ENCODE results near the gene ELOVL7. TPM values are rescaled to one million over a fixed set of nuclear protein-coding genes. Genes with fewer than 3 reads are reported as not detected.

The ELOVL7 gene
- polyA plus RNA-seq, 2 of the 4 experiments (the other 2 are of a cell fraction) = 8.3 to 12.3 TPM

DNA sequence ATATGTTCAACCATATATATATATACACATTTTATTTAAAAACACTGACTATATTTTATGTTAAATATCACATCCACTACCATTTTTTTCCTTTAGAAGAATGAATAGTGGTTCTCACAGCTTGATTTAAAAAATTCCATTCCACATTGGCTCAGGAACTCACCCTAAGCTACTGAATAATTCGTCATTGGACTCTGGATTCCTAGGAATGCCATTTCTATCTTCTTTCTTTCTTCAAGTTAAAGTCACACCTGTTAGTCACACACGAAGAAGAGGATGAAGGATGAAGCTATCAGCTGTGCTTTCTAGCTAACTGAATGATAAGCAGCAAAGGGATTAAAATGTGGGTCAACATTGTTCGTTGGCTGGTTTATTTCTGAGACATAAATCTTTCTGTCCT lies 7.9 kb downstream of the ELOVL7 start:
- Histone ChIP-seq H3K9me3 (no peaks in the 10 kb centered on the region), H3K4me3 (no peak overlapping the region), H3K27ac (no peak overlapping the region), H3K4me1 (peaks cover 14% of the 10 kb centered on the region), H3K4me2 (peak overlapping the region; percentile 11; the same call in 1 of the 3 replicates)
- WGBS (ENCODE audit: missing lambda C conversion rate) = 48% methylated on average over 3 of the region's 3 CpGs
- ATAC-seq = no peak
- DNase-seq (ENCODE audit: low read depth in 1 of 2, low spot score in 1 of 2) = no peak
- no peak for FAIRE-seq
- CTCF ChIA-PET = no interaction called here
- POLR2A ChIA-PET = no interaction called here
- TF ChIP-seq, protein P1, sequence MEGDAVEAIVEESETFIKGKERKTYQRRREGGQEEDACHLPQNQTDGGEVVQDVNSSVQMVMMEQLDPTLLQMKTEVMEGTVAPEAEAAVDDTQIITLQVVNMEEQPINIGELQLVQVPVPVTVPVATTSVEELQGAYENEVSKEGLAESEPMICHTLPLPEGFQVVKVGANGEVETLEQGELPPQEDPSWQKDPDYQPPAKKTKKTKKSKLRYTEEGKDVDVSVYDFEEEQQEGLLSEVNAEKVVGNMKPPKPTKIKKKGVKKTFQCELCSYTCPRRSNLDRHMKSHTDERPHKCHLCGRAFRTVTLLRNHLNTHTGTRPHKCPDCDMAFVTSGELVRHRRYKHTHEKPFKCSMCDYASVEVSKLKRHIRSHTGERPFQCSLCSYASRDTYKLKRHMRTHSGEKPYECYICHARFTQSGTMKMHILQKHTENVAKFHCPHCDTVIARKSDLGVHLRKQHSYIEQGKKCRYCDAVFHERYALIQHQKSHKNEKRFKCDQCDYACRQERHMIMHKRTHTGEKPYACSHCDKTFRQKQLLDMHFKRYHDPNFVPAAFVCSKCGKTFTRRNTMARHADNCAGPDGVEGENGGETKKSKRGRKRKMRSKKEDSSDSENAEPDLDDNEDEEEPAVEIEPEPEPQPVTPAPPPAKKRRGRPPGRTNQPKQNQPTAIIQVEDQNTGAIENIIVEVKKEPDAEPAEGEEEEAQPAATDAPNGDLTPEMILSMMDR (IDR thresholded peaks at IDR 0.05) = no peak
- TF ChIP-seq HOXA7 (CRISPR knock-in tag; IDR thresholded peaks at IDR 0.05) = no peak
- TF ChIP-seq MAZ (IDR thresholded peaks at IDR 0.05; ENCODE audit: borderline replicate concordance, low read depth, low read length) = no peak
- no peak for TF ChIP-seq HDAC2 (IDR thresholded peaks at IDR 0.05)
- no peak for TF ChIP-seq NFE2L2 (conservative IDR thresholded peaks at IDR 0.05; ENCODE audit: low read length)
- no peak for TF ChIP-seq KDM5A (IDR thresholded peaks at IDR 0.05)
- no peak for TF ChIP-seq TFCP2L1 (CRISPR knock-in tag; IDR thresholded peaks at IDR 0.05)
- TF ChIP-seq NPAS2 (CRISPR knock-in tag; IDR thresholded peaks at IDR 0.05; ENCODE audit: borderline replicate concordance) = no peak
- TF ChIP-seq, protein P2, sequence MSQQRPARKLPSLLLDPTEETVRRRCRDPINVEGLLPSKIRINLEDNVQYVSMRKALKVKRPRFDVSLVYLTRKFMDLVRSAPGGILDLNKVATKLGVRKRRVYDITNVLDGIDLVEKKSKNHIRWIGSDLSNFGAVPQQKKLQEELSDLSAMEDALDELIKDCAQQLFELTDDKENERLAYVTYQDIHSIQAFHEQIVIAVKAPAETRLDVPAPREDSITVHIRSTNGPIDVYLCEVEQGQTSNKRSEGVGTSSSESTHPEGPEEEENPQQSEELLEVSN (IDR thresholded peaks at IDR 0.05; ENCODE audit: borderline replicate concordance, low read depth) = no peak
- TF ChIP-seq, protein P3, sequence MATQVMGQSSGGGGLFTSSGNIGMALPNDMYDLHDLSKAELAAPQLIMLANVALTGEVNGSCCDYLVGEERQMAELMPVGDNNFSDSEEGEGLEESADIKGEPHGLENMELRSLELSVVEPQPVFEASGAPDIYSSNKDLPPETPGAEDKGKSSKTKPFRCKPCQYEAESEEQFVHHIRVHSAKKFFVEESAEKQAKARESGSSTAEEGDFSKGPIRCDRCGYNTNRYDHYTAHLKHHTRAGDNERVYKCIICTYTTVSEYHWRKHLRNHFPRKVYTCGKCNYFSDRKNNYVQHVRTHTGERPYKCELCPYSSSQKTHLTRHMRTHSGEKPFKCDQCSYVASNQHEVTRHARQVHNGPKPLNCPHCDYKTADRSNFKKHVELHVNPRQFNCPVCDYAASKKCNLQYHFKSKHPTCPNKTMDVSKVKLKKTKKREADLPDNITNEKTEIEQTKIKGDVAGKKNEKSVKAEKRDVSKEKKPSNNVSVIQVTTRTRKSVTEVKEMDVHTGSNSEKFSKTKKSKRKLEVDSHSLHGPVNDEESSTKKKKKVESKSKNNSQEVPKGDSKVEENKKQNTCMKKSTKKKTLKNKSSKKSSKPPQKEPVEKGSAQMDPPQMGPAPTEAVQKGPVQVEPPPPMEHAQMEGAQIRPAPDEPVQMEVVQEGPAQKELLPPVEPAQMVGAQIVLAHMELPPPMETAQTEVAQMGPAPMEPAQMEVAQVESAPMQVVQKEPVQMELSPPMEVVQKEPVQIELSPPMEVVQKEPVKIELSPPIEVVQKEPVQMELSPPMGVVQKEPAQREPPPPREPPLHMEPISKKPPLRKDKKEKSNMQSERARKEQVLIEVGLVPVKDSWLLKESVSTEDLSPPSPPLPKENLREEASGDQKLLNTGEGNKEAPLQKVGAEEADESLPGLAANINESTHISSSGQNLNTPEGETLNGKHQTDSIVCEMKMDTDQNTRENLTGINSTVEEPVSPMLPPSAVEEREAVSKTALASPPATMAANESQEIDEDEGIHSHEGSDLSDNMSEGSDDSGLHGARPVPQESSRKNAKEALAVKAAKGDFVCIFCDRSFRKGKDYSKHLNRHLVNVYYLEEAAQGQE (IDR thresholded peaks at IDR 0.05) = no peak
- TF ChIP-seq KDM1A (IDR thresholded peaks at IDR 0.05; ENCODE audit: low read depth) = no peak
- TF ChIP-seq JUNB (IDR thresholded peaks at IDR 0.05) = no peak
- no peak for TF ChIP-seq EHMT2 (IDR thresholded peaks at IDR 0.05; ENCODE audit: low read depth)
- no peak for TF ChIP-seq CEBPB (IDR thresholded peaks at IDR 0.05)
- TF ChIP-seq EHF (CRISPR knock-in tag; IDR thresholded peaks at IDR 0.05) = no peak
- TF ChIP-seq MYC (IDR thresholded peaks at IDR 0.05; ENCODE audit: borderline replicate concordance, low read length) = no peak
- no peak for TF ChIP-seq HEYL (CRISPR knock-in tag; IDR thresholded peaks at IDR 0.05)
- TF ChIP-seq NR3C1 (IDR thresholded peaks at IDR 0.05) = no peak
- no peak for TF ChIP-seq FOSL2 (IDR thresholded peaks at IDR 0.05)
- TF ChIP-seq FOSL2 (CRISPR knock-in tag; IDR thresholded peaks at IDR 0.05) = no peak

DNA sequence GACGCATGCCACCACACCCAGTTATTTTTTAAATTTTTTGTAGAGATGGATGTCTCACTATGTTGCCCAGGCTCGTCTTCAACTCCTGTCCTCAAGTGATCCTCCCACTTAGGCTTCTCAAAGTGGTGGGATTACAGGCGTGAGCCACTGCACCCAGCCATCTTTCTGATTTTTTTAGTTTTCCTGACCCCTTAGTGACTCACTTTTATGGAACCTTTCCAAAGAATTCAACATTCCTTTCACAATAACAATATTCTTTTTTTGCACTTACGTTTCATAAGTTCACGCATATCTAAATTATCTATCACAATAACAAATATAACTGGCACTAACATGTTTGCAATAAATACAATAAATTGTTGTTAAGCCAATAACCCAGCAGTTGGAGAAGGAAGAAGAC lies 8.5 kb downstream of the ELOVL7 start:
- WGBS (ENCODE audit: missing lambda C conversion rate) = 63% methylated on average over 5 of the region's 5 CpGs
- ATAC-seq = no peak
- peak; percentile 65 for FAIRE-seq
- TF ChIP-seq KDM5A (IDR thresholded peaks at IDR 0.05) (no peak), KDM1A (IDR thresholded peaks at IDR 0.05; ENCODE audit: low read depth) (no peak), JUN (IDR thresholded peaks at IDR 0.05) (no peak), HES2 (IDR thresholded peaks at IDR 0.05) (no peak), HEYL (CRISPR knock-in tag; IDR thresholded peaks at IDR 0.05) (no peak), EP300 (IDR thresholded peaks at IDR 0.05) (no peak), BHLHE40 (IDR thresholded peaks at IDR 0.05; ENCODE audit: low read depth, low read length) (no peak), FOSL2 (IDR thresholded peaks at IDR 0.05) (no peak), FOSL2 (CRISPR knock-in tag; IDR thresholded peaks at IDR 0.05) (no peak), TP53 (CRISPR knock-in tag; IDR thresholded peaks at IDR 0.05) (no peak), RAD21 (conservative IDR thresholded peaks at IDR 0.05 in 1 of 2, IDR thresholded peaks at IDR 0.05 in 1 of 2) (no peak)
- TF ChIP-seq, protein P4, sequence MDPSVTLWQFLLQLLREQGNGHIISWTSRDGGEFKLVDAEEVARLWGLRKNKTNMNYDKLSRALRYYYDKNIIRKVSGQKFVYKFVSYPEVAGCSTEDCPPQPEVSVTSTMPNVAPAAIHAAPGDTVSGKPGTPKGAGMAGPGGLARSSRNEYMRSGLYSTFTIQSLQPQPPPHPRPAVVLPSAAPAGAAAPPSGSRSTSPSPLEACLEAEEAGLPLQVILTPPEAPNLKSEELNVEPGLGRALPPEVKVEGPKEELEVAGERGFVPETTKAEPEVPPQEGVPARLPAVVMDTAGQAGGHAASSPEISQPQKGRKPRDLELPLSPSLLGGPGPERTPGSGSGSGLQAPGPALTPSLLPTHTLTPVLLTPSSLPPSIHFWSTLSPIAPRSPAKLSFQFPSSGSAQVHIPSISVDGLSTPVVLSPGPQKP (IDR thresholded peaks at IDR 0.05; ENCODE audit: low read depth, low read length) = no peak
- TF ChIP-seq, protein P2 (IDR thresholded peaks at IDR 0.05; ENCODE audit: borderline replicate concordance, low read depth) = no peak
- TF ChIP-seq, protein P5, sequence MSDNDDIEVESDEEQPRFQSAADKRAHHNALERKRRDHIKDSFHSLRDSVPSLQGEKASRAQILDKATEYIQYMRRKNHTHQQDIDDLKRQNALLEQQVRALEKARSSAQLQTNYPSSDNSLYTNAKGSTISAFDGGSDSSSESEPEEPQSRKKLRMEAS (IDR thresholded peaks at IDR 0.05) = no peak
- TF ChIP-seq, protein P1 (IDR thresholded peaks at IDR 0.05) = no peak

More for the DNA sequence above, 8.5 kb downstream of the ELOVL7 start:
- DNase-seq (ENCODE audit: low read depth in 1 of 2, low spot score in 1 of 2) = no peak
- ChIA-PET CTCF (no interaction called here), POLR2A (no interaction called here)
- Histone ChIP-seq H3K9me3 (no peaks in the 10 kb centered on the region), H3K4me1 (peaks cover 14% of the 10 kb centered on the region), H3K4me2 (peak overlapping the region; percentile 20; the same call in 2 of the 3 replicates), H3K4me3 (no peak overlapping the region), H3K27ac (no peak overlapping the region)

All from A549 (cell line).